GM21619 (cell line): Measurements from ENCODE around the gene PTPRK.

Experiments
- ATAC-seq: cut with Tn5 transposase; IDR thresholded peaks from one replicate; pipeline ENCODE4 v1.9.1; 2021; ENCODE audit not compliant: unreplicated experiment

Gene PTPRK

GRCh38 chr6:128208078-128208477 lies 312.3 kb downstream of the PTPRK start:
- no peak for ATAC-seq

GRCh38 chr6:128206610-128207426 lies 313.6 kb downstream of the PTPRK start:
- no peak for ATAC-seq

GRCh38 chr6:128204616-128205015 lies 315.8 kb downstream of the PTPRK start:
- ATAC-seq = no peak

DNA sequence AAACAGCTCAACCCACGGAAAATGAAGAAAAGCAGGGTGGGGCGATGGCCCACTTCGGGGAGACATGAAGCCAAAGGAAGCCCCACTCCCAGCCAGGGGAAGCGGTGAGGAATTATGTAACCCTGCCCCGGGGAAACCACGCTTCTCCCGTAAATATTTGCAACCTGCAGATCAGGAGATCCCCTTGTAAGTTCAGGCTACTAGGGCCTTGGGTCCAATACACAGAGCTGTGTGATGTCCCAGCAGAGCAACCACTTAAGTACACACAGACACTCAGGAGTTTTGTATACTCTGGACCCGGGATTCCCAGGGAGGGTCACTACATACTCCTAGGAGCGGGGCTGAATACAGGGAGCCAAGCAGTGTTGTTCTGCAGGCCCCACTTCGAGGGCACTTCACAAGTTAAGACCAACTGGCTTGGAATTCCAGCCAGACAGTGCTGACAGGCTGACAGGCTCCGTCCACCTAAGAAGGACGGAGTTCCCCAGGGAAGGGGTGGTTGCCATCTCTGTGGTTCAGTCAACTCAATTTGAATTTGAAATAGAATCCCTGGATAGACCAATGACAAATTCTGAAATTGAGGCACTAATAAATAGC lies 318.1 kb downstream of the PTPRK start:
- ATAC-seq = no peak

DNA sequence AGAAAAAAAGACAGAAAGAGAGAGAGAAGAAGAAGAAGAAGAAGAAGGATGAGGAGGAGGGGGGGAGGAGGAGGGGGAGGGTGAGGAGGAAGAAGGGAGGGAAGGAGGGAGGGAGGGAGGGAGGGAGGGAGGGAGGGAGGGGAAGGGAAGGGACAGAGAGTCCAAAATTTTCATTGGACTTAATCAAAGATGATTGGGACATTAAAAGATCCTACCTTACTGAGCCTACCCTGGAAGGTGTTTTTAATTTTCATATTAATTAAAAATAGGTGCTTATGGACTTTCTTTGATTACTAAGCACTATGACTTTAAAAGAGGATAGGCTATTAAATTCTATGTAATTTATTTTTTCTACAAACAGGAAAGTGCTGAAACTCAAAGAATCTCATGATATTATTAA lies 319.6 kb downstream of the PTPRK start:
- ATAC-seq = no peak

- no peak for ATAC-seq
These were observed 320.9 kb downstream of the PTPRK start for GRCh38 chr6:128199461-128199860.

GRCh38 chr6:128192972-128193371 lies 327.4 kb downstream of the PTPRK start:
- ATAC-seq = no peak

DNA sequence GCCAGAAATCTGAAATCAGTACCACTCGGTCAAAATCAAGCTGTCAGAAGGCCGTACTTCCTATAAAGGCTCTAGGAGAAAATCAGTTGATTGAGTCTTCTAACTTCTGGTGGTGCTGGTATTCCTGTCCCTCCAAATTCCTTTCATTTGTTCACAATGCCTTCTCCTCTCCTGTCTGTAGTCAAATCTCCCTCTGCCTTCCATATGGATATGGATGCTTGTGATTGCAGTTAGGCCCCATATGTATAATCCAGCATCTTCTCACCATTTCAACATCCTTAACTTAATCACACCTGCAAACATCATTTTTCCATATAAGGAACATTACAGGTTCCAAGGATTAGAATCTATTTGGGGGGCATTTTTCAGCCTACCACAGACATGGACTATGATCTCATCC lies 331.7 kb downstream of the PTPRK start:
- no peak for ATAC-seq

DNA sequence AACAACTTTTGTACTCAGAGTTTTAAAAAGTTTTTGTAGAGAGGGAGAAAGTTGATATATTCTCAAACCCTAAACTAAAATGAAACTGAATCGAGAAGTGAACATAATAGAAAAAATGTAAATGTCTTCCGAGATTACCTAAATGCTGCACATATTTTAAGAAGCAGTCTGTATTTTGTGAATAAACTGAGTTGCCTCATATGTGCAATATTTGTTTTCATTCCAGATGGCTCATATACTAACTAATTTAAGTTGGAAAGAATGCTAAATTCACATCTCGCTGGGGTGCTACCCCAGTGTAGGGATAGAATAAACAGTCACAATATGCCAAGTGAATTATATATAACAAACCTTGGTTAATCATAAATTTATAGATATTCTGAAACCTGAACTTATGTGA lies 333.7 kb downstream of the PTPRK start:
- no peak for ATAC-seq

GRCh38 chr6:128179876-128180438 lies 340.4 kb downstream of the PTPRK start:
- no peak for ATAC-seq

GRCh38 chr6:128174724-128175123 lies 345.7 kb downstream of the PTPRK start:
- no peak for ATAC-seq

- ATAC-seq = no peak
These were observed 347.4 kb downstream of the PTPRK start for GRCh38 chr6:128172752-128173682.

GRCh38 chr6:128172081-128172480 lies 348.3 kb downstream of the PTPRK start:
- no peak for ATAC-seq

GRCh38 chr6:128171182-128171581 lies 349.2 kb downstream of the PTPRK start:
- ATAC-seq = no peak

- ATAC-seq = no peak
These were observed 352.2 kb downstream of the PTPRK start for GRCh38 chr6:128168244-128168643.

DNA sequence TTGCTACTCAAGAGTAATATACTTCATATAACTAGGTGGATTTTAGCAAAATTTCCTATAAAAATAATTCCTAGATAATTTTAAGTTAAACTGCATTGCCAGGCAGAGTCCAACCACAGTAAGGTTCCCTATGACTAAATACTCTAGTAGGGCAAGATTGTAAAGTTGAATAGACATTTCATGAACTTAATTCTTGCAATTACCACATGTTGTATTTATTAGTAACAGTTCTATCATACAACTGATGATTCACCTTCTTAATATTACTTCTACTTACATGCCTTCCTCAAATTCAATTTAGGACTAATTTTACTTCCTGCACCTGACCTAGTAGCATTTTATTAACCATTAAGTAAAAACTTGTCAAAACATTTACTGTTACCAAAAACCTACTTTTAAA lies 352.8 kb downstream of the PTPRK start:
- no peak for ATAC-seq

- no peak for ATAC-seq
These were observed 356.1 kb downstream of the PTPRK start for GRCh38 chr6:128164254-128164653.

DNA sequence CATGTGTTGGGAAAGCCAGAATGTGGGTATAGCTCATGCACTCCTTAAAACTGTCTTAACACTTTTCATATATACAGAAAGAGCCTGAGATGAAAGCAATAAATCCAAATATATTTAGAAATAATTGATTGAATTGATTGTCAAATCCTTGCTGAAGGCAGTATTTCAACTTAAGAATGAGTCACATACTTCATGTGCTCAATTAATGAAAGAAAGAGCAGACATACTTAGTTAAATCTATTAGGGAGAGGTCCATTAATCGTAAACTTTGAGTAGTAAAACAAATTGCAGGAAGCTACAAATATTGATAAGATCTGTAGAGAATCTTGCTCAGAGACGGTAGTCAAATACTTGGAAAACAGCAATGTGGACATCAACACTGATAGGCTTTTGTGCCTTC lies 358.0 kb downstream of the PTPRK start:
- ATAC-seq = no peak

- ATAC-seq = no peak
These were observed 358.6 kb downstream of the PTPRK start for GRCh38 chr6:128161839-128162238.

DNA sequence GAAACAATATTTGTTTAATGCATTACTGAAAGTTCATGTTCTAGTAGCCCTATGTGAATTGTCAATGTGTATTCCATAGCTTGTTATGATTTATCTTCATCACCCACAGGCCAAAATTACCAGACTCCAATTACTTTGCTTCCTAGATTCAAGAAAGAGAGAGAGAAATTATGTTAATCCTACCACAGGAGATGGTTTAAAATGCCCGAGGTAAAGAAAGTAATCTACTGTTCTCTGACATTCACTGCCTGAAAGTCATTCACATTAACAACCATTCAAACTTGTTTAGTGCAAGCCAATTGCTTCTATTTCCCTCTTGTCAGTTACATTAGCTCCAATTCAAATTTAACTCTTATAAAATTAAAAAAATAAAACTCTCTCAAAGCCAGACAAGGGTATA lies 359.1 kb downstream of the PTPRK start:
- ATAC-seq = no peak

GRCh38 chr6:128158496-128158895 lies 361.9 kb downstream of the PTPRK start:
- no peak for ATAC-seq
